Heart left ventricle (tissue), 13 donors: ENCODE data around the gene IGFL4.

Experiments used
- POLR2A ChIP-seq, 2 donors: fragments of 450-650 bp; IDR thresholded peaks; one replicate each; pipeline ENCODE4 v1.6.1; 2017; ENCODE audit warnings: antibody characterized with exemption in 2 of 2, mild to moderate bottlenecking in 2 of 2, moderate library complexity in 2 of 2
- TF ChIP-seq, protein P1 (sequence below), 12 donors: fragments of 200-600 bp; sonication (generic) in 4 of 12; IDR thresholded peaks; one replicate each; pipeline versions ENCODE4 v1.5.0 to v1.8.0; 2018 to 2022; ENCODE audit warnings: antibody characterized with exemption in 12 of 12, mild to moderate bottlenecking in 5 of 12
- donor health status: ischemic (EF 13 %, LVEDD 7.1; RV severe dilation, severe dysfunction).
- donor health status: DM: no; HTN: yes; CAD: no.
- donor health status: DM: no; HTN: no; CAD: no.
- donor health status: ischemic (EF 25% LVEDD 6.9; RV normal size, moderate dysfunction).
- donor health status: ischemic (EF 25% LVEDD 5.7; RV mildly dilated, moderate dysfunction).
- donor health status: ischemic (EF 35%, LVEDD 5.7; RV mildly dilated, moderate dysfunction).
- donor health status: nonischemic (EF 11% LVEDD 7.7; RV severe dilation, severe dysfunction).
- donor health status: DM: yes; HTN: yes; CAD: no.
- donor health status: PGD.
- donor health status: ischemic (EF 29% LVEDD 5.4; RV normal size, mild dysfunction).
- donor health status: nonischemic (EF 23%, LVEDD 6.1; RV moderate dilation, normal function).

DNA sequence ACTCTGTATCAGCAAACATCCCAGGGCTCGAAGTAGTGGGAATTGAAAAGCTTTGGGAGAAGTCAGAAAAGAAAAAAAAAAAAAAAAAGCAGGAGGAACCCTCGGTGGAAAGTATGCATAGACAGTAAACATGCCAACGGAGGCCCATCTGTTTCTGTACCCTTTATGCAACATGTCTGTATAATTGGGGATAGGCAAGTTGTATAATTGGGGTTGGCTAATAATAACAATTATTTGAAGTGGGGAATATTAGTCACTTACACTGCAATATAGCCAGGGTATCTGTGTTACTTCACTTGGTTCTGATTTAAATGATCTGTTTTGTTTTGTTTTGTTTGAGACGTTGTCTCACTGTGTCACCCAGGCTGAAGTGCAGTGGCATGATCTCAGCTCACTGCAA is 12.1 kb upstream of the IGFL4 start:
- TF ChIP-seq, protein P1, sequence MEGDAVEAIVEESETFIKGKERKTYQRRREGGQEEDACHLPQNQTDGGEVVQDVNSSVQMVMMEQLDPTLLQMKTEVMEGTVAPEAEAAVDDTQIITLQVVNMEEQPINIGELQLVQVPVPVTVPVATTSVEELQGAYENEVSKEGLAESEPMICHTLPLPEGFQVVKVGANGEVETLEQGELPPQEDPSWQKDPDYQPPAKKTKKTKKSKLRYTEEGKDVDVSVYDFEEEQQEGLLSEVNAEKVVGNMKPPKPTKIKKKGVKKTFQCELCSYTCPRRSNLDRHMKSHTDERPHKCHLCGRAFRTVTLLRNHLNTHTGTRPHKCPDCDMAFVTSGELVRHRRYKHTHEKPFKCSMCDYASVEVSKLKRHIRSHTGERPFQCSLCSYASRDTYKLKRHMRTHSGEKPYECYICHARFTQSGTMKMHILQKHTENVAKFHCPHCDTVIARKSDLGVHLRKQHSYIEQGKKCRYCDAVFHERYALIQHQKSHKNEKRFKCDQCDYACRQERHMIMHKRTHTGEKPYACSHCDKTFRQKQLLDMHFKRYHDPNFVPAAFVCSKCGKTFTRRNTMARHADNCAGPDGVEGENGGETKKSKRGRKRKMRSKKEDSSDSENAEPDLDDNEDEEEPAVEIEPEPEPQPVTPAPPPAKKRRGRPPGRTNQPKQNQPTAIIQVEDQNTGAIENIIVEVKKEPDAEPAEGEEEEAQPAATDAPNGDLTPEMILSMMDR (IDR thresholded peaks at IDR 0.05) = no peak
- no peak for TF ChIP-seq POLR2A (IDR thresholded peaks at IDR 0.05)
